Left cardiac atrium (tissue), 2 donors: ENCODE measurements around the gene ARFIP2. TPM values are rescaled to one million over a fixed set of nuclear protein-coding genes. Genes with fewer than 3 reads are reported as not detected.

Experiments used
- total RNA-seq, 2 donors: library from RNA; stranded (reverse); fragmentation: NEBNext Ultra II Directional; extraction: Animal tissue kit (Norgen Biotek cat#: 25700); gene quantifications; one replicate each; pipeline ENCODE4 v1.2.1, GENCODE V29; 2021
- donor health status: DM: no; HTN: yes; CAD: no; lungs with severe emphysema.
- donor health status: DM: yes; HTN: yes; CAD: no.

ARFIP2 gene
- total RNA-seq, 2 donors from 2014 or later = 18.6 to 32.6 TPM

Other genes starting within 250 kb of the ARFIP2 start
- gene FHIP1B, start 246.7 kb downstream of the ARFIP2 start, total RNA-seq = 10 to 100 TPM; 16.0 to 16.6 TPM
- gene CNGA4, start 242.2 kb downstream of the ARFIP2 start, total RNA-seq = not detected
- not detected for gene CCKBR, start 221.5 kb downstream of the ARFIP2 start, total RNA-seq
- 10 to 100 TPM; 42.0 to 51.5 TPM for gene CAVIN3, start 160.8 kb downstream of the ARFIP2 start, total RNA-seq
- gene SMPD1, start 90.9 kb downstream of the ARFIP2 start, total RNA-seq = 10 to 100 TPM; 50.8 to 56.3 TPM
- 10 to 100 TPM; 65.5 to 75.9 TPM for gene APBB1, start 62.2 kb downstream of the ARFIP2 start, total RNA-seq
- gene HPX, start 40.3 kb downstream of the ARFIP2 start, total RNA-seq = 1 to 10 TPM in 1 of 2 donors, under 1 TPM in 1; 0.38 to 1.0 TPM
- gene TRIM3, start 7.4 kb downstream of the ARFIP2 start, total RNA-seq = 10 to 100 TPM; 10.6 to 14.5 TPM
- 10 to 100 TPM; 19.9 to 33.0 TPM for gene TIMM10B, start 170 bp upstream of the ARFIP2 start, total RNA-seq
- 1 to 10 TPM; 4.4 to 7.6 TPM for gene DNHD1, start 15.9 kb upstream of the ARFIP2 start, total RNA-seq
- 10 to 100 TPM; 14.2 to 18.0 TPM for gene RRP8, start 122.3 kb upstream of the ARFIP2 start, total RNA-seq
- gene ILK, start 122.4 kb upstream of the ARFIP2 start, total RNA-seq = 100 to 1,000 TPM; 166 to 183 TPM
- 100 to 1,000 TPM; 102 to 105 TPM for gene TAF10, start 130.9 kb upstream of the ARFIP2 start, total RNA-seq
- 10 to 100 TPM; 69.5 to 87.7 TPM for gene TPP1, start 138.1 kb upstream of the ARFIP2 start, total RNA-seq
- 10 to 100 TPM; 14.4 to 15.8 TPM for gene DCHS1, start 174.5 kb upstream of the ARFIP2 start, total RNA-seq
- gene MRPL17, start 202.0 kb upstream of the ARFIP2 start, total RNA-seq = 10 to 100 TPM; 40.0 to 48.6 TPM